ENCODE measurements around the gene PDCD1. TPM values are rescaled to one million over a fixed set of nuclear protein-coding genes. Genes with fewer than 3 reads are reported as not detected.
A peak's percentile ranks its signal among the peaks of the same experiment; 100 is the strongest.

Gene PDCD1
- total and polyA plus RNA-seq, 2 of the 8 experiments (the other 6 are each of a cell fraction or from before 2014, with no cell fraction given) = 0.48 to 1.1 TPM

- Histone ChIP-seq H3K14ac (ENCODE audit: insufficient read length) (peak overlapping the region; percentile 51), H3K79me1 (ENCODE audit: low read depth, low read length) (peaks cover 4% of the 10 kb centered on the region; the same call in 1 of the 2 replicates), H3K4ac (replicated peaks; ENCODE audit: insufficient read length, low read depth, low read length) (no peak overlapping the region), H3K23ac (ENCODE audit: insufficient read length) (no peak overlapping the region), H4K91ac (replicated peaks; ENCODE audit: insufficient read length, low read length) (peak overlapping the region; percentile 65), H3K9ac (replicated peaks in 1 of 4; ENCODE audit: extremely low read depth in 1 of 4, low read depth in 3 of 4, low read length in 3 of 4) (no peak overlapping the region), H3K36me3 (ENCODE audit: control insufficient read depth in 2 of 4, insufficient read depth in 4 of 4, low read length in 3 of 4) (no peaks in the 10 kb centered on the region; a peak in 2 of 8 replicates), H3K4me3 (ENCODE audit: extremely low read depth in 1 of 4, insufficient read depth in 2 of 4, low read depth in 3 of 4, low read length in 4 of 4) (no peak overlapping the region), H3K9me3 (ENCODE audit: insufficient read depth in 2 of 2, low read depth in 1 of 2, low read length in 1 of 2) (no peaks in the 10 kb centered on the region), H3K4me2 (ENCODE audit: insufficient read depth in 1 of 2, low read depth in 2 of 2, low read length in 2 of 2) (peak overlapping the region in 1 of 2 experiments; percentile 24; a peak in 1 of 4 replicates), H2BK15ac (ENCODE audit: low read length) (peak overlapping the region; percentile 96), H3K23me2 (ENCODE audit: low read depth, low read length) (peaks cover 29% of the 10 kb centered on the region), H2BK5ac (ENCODE audit: low read depth, low read length) (peak overlapping the region; percentile 68; the same call in 1 of the 2 replicates), H4K8ac (ENCODE audit: extremely low read depth, insufficient read depth, low read length) (peak overlapping the region; percentile 41; the same call in 1 of the 2 replicates), H3K4me1 (replicated peaks in 1 of 4; ENCODE audit: control insufficient read depth in 3 of 4, insufficient read depth in 4 of 4, low read length in 3 of 4) (peaks cover 0 to 25% (median 9%) of the 10 kb centered on the region in 4 experiments; a peak in 6 of 7 replicates), H2BK120ac (replicated peaks; ENCODE audit: low read depth, low read length) (no peak overlapping the region), H3K27me3 (replicated peaks in 1 of 4; ENCODE audit: control insufficient read depth in 3 of 4, extremely low read depth in 1 of 4, insufficient read depth in 3 of 4, low read length in 3 of 4) (peaks cover 0 to 16% (median 0%) of the 10 kb centered on the region in 4 experiments; a peak in 3 of 7 replicates), H2BK12ac (ENCODE audit: low read depth, low read length) (peak overlapping the region; percentile 63; the same call in 1 of the 2 replicates), H2AFZ (ENCODE audit: low read length) (no peak overlapping the region), H3K79me2 (ENCODE audit: control insufficient read depth in 1 of 2, insufficient read depth in 2 of 2, low read length in 2 of 2) (no peaks in the 10 kb centered on the region), H3K56ac (replicated peaks; ENCODE audit: insufficient read length, low read depth, low read length) (no peak overlapping the region), H4K5ac (ENCODE audit: insufficient read length, low read depth, low read length) (no peak overlapping the region), H2AK5ac (ENCODE audit: low read depth, low read length) (no peak overlapping the region), H3K18ac (ENCODE audit: extremely low read depth, low read length) (no peak overlapping the region; the same call in 1 of the 2 replicates), H2BK20ac (ENCODE audit: low read length) (peak overlapping the region; percentile 80), H3K27ac (ENCODE audit: low read depth, low read length) (no peak overlapping the region), H4K20me1 (replicated peaks in 1 of 2; ENCODE audit: control insufficient read depth in 1 of 2, insufficient read depth in 2 of 2, low read length in 2 of 2) (peaks cover 0 to 20% of the 10 kb centered on the region in 2 experiments)
- POLR2A ChIA-PET (ENCODE audit: partially characterized antibody) = no interaction called here
- CTCF ChIA-PET (ENCODE audit: partially characterized antibody) = interaction anchor here (0.6 kb wide), 1 partner anchor 129 kb away, joined by 3 read pairs; no protein-coding TSS in a partner anchor
- WGBS, 2 experiments (ENCODE audit: extremely low coverage in 1 of 2, insufficient coverage in 1 of 2, insufficient read length in 1 of 2, insufficient replicate concordance in 2 of 2, low coverage in 1 of 2, low lambda C conversion rate in 2 of 2, missing lambda C conversion rate in 1 of 2) = 84 to 100% methylated on average over 1 to 8 of the region's 8 CpGs
- DNase-seq (ENCODE audit: low read depth in 1 of 2, low spot score in 2 of 2) = no peak
- FAIRE-seq = no peak
- TF ChIP-seq SIX5 (IDR thresholded peaks at IDR 0.05; ENCODE audit: low read depth, low read length) = no peak
- TF ChIP-seq POLR2A (IDR thresholded peaks at IDR 0.05; ENCODE audit: control extremely low read depth in 1 of 2, low read depth in 2 of 2, low read length in 2 of 2) = no peak
- TF ChIP-seq EP300 (IDR thresholded peaks at IDR 0.05; ENCODE audit: borderline replicate concordance in 1 of 2, low read depth in 2 of 2, low read length in 2 of 2) = no peak
- no peak for TF ChIP-seq RBBP5 (IDR thresholded peaks at IDR 0.05; ENCODE audit: borderline replicate concordance, low read depth, low read length)
- no peak for TF ChIP-seq SP4 (IDR thresholded peaks at IDR 0.05; ENCODE audit: low read length)
- TF ChIP-seq CHD1 (IDR thresholded peaks at IDR 0.05; ENCODE audit: low read depth, low read length) = no peak
- TF ChIP-seq HDAC6 (IDR thresholded peaks at IDR 0.05; ENCODE audit: low read depth, low read length) = no peak
- no peak for TF ChIP-seq POLR2AphosphoS5 (IDR thresholded peaks at IDR 0.05; ENCODE audit: low read depth, low read length)
- no peak for TF ChIP-seq FOSL1 (IDR thresholded peaks at IDR 0.05; ENCODE audit: insufficient read depth, low read depth, low read length)
- TF ChIP-seq JUN (IDR thresholded peaks at IDR 0.05; ENCODE audit: low read depth, low read length) = no peak
- no peak for TF ChIP-seq GABPA (IDR thresholded peaks at IDR 0.05; ENCODE audit: borderline replicate concordance, insufficient read depth, low read length)
- no peak for TF ChIP-seq E2F6 (IDR thresholded peaks at IDR 0.05)
- TF ChIP-seq CEBPB (IDR thresholded peaks at IDR 0.05; ENCODE audit: low read depth, low read length) = no peak
- TF ChIP-seq ZNF274 (IDR thresholded peaks at IDR 0.05; ENCODE audit: borderline replicate concordance, extremely low read depth, low read length) = no peak
Measured at GRCh38 chr2:241862093-241862492, 3.4 kb upstream of the PDCD1 start.

Data from H1 (cell line).